ENCODE data around the gene RPL18.

Gene RPL18

GRCh38 chr19:48644839-48645619 lies 26.1 kb upstream of the RPL18 start (continued):
- TF ChIP-seq ZFP3 (tag by site-specific recombination; IDR thresholded peaks at IDR 0.05; ENCODE audit: low read depth) (no peak), KLF9 (tag by site-specific recombination; IDR thresholded peaks at IDR 0.05; ENCODE audit: low read depth) (no peak), ZSCAN23 (tag by site-specific recombination; IDR thresholded peaks at IDR 0.05) (no peak), ZNF585B (tag by site-specific recombination; IDR thresholded peaks at IDR 0.05) (no peak), ZNF350 (tag by site-specific recombination; IDR thresholded peaks at IDR 0.05) (no peak), ZBTB6 (tag by site-specific recombination; IDR thresholded peaks at IDR 0.05) (no peak), ZNF571 (tag by site-specific recombination; IDR thresholded peaks at IDR 0.05) (no peak), ZNF18 (tag by site-specific recombination; IDR thresholded peaks at IDR 0.05) (no peak), ZNF133 (tag by site-specific recombination; IDR thresholded peaks at IDR 0.05) (no peak), ZNF404 (tag by site-specific recombination; IDR thresholded peaks at IDR 0.05) (no peak), ZNF148 (tag by site-specific recombination; IDR thresholded peaks at IDR 0.05; ENCODE audit: borderline replicate concordance) (no peak), ZNF600 (tag by site-specific recombination; IDR thresholded peaks at IDR 0.05) (no peak), ZNF658 (tag by site-specific recombination; IDR thresholded peaks at IDR 0.05) (no peak), SP2 (tag by site-specific recombination; IDR thresholded peaks at IDR 0.05) (no peak; the same call in 1 of the 2 replicates), ZNF121 (tag by site-specific recombination; IDR thresholded peaks at IDR 0.05) (no peak), ZNF423 (tag by site-specific recombination; IDR thresholded peaks at IDR 0.05) (0 out of 2 replicates have a peak, but pooled peaks have one; percentile 8), EGR2 (tag by site-specific recombination; IDR thresholded peaks at IDR 0.05; ENCODE audit: low read depth) (peak; percentile 83), ZNF670 (tag by site-specific recombination; IDR thresholded peaks at IDR 0.05; ENCODE audit: low read depth) (no peak), ZNF747 (tag by site-specific recombination; IDR thresholded peaks at IDR 0.05) (no peak), ZNF416 (tag by site-specific recombination; IDR thresholded peaks at IDR 0.05) (no peak), ZNF175 (tag by site-specific recombination; IDR thresholded peaks at IDR 0.05) (no peak), ZNF24 (tag by site-specific recombination; IDR thresholded peaks at IDR 0.05) (no peak), SALL2 (tag by site-specific recombination; IDR thresholded peaks at IDR 0.05; ENCODE audit: borderline replicate concordance) (no peak), ELK4 (IDR thresholded peaks at IDR 0.05; ENCODE audit: borderline replicate concordance, low read depth, low read length) (no peak), ZSCAN4 (tag by site-specific recombination; IDR thresholded peaks at IDR 0.05) (no peak), RBAK (tag by site-specific recombination; IDR thresholded peaks at IDR 0.05) (no peak), ZNF112 (tag by site-specific recombination; IDR thresholded peaks at IDR 0.05) (no peak), ZNF777 (tag by site-specific recombination; IDR thresholded peaks at IDR 0.05; ENCODE audit: borderline replicate concordance) (no peak), ZNF610 (tag by site-specific recombination; IDR thresholded peaks at IDR 0.05; ENCODE audit: borderline replicate concordance) (no peak), ZNF394 (tag by site-specific recombination; IDR thresholded peaks at IDR 0.05; ENCODE audit: borderline replicate concordance) (no peak), ZNF580 (tag by site-specific recombination; IDR thresholded peaks at IDR 0.05) (peak; percentile 99), MZF1 (tag by site-specific recombination; IDR thresholded peaks at IDR 0.05; ENCODE audit: borderline replicate concordance) (no peak), ZNF660 (tag by site-specific recombination; IDR thresholded peaks at IDR 0.05) (no peak), ZNF324 (tag by site-specific recombination; IDR thresholded peaks at IDR 0.05) (no peak)

Measured in HEK293 (cell line).